SK-N-SH treated with all-trans-retinoic acid at 6 μM for 48 hours (cell line): ENCODE results near the gene MUC2.

Experiments used
- ATAC-seq: fragments of 200-7000 bp; cut with Tn5 transposase; 3 replicates; pipeline ENCODE4 v1.9.1; 2020; ENCODE audit warnings: mild to moderate bottlenecking, moderate library complexity
- BACH2 ChIP-seq: fragments of 250-450 bp; sonication (Bioruptor Pico); IDR thresholded peaks from 2 replicates; pipeline ENCODE4 v1.9.0; 2021; ENCODE audit warnings: mild to moderate bottlenecking, borderline replicate concordance
- CREB5 ChIP-seq: fragments of 250-450 bp; sonication (Bioruptor Pico); IDR thresholded peaks from 2 replicates; pipeline ENCODE4 v1.5.1; 2020; ENCODE audit warnings: low read depth, mild to moderate bottlenecking, moderate library complexity
- CSDC2 ChIP-seq: fragments of 250-450 bp; sonication (Bioruptor Pico); IDR thresholded peaks from 2 replicates; pipeline ENCODE4 v1.5.0; 2020; ENCODE audit warnings: mild to moderate bottlenecking, moderate library complexity
- CSRNP3 ChIP-seq: fragments of 250-450 bp; sonication (Bioruptor Pico); IDR thresholded peaks from 2 replicates; pipeline ENCODE4 v1.5.1; 2021; ENCODE audit warnings: mild to moderate bottlenecking, moderate library complexity
- ESRRG ChIP-seq: fragments of 250-450 bp; sonication (Bioruptor Pico); IDR thresholded peaks from 2 replicates; pipeline ENCODE4 v1.6.1; 2021; ENCODE audit warnings: mild to moderate bottlenecking
- GLIS3 ChIP-seq: fragments of 250-450 bp; sonication (Bioruptor Pico); IDR thresholded peaks from 2 replicates; pipeline ENCODE4 v1.5.0; 2020; ENCODE audit warnings: mild to moderate bottlenecking, moderate library complexity
- ISL1 ChIP-seq: fragments of 250-450 bp; sonication (Bioruptor Pico); IDR thresholded peaks from 2 replicates; pipeline ENCODE4 v2.1.2; 2022; ENCODE audit warnings: mild to moderate bottlenecking, moderate library complexity
- OSR1 ChIP-seq: fragments of 250-450 bp; sonication (Bioruptor Pico); IDR thresholded peaks from 2 replicates; pipeline ENCODE4 v1.8.0; 2022; ENCODE audit warnings: moderate library complexity, mild to moderate bottlenecking, inconsistent platforms
- PATZ1 ChIP-seq: fragments of 250-450 bp; sonication (Bioruptor Pico); IDR thresholded peaks from 2 replicates; pipeline ENCODE4 v1.8.0; 2020; ENCODE audit warnings: mild to moderate bottlenecking, moderate library complexity, borderline replicate concordance
- POU6F1 ChIP-seq: fragments of 250-450 bp; sonication (Bioruptor Pico); IDR thresholded peaks from 2 replicates; pipeline ENCODE4 v1.8.0; 2021; ENCODE audit warnings: low read depth, mild to moderate bottlenecking, moderate library complexity, borderline replicate concordance
- PPARA ChIP-seq: fragments of 250-450 bp; sonication (Bioruptor Pico); IDR thresholded peaks from 2 replicates; pipeline ENCODE4 v1.5.0; 2020; ENCODE audit warnings: mild to moderate bottlenecking, borderline replicate concordance
- RARB ChIP-seq: fragments of 250-450 bp; sonication (Bioruptor Pico); IDR thresholded peaks from 2 replicates; pipeline ENCODE4 v1.8.0; 2021; ENCODE audit warnings: mild to moderate bottlenecking, moderate library complexity
- SNAI2 ChIP-seq: fragments of 250-450 bp; sonication (Bioruptor Pico); IDR thresholded peaks from 2 replicates; pipeline ENCODE4 v1.5.0; 2020; ENCODE audit warnings: mild to moderate bottlenecking, moderate library complexity
- TCF4 ChIP-seq: fragments of 250-450 bp; sonication (Bioruptor Pico); IDR thresholded peaks from 2 replicates; pipeline ENCODE4 v1.8.0; 2021; ENCODE audit warnings: mild to moderate bottlenecking, moderate library complexity, borderline replicate concordance
- TOX ChIP-seq: fragments of 250-450 bp; sonication (Bioruptor Pico); IDR thresholded peaks from 2 replicates; pipeline ENCODE4 v1.8.0; 2021; ENCODE audit warnings: mild to moderate bottlenecking, moderate library complexity, borderline replicate concordance
- TSHZ2 ChIP-seq: fragments of 250-450 bp; sonication (Bioruptor Pico); IDR thresholded peaks from 2 replicates; pipeline ENCODE4 v1.5.0; 2020; ENCODE audit warnings: mild to moderate bottlenecking, moderate library complexity
- ZC3H10 ChIP-seq: fragments of 250-450 bp; sonication (Bioruptor Pico); IDR thresholded peaks from 2 replicates; pipeline ENCODE4 v1.5.1; 2021; ENCODE audit warnings: mild to moderate bottlenecking, moderate library complexity
- ZFP3 ChIP-seq: fragments of 250-450 bp; sonication (Bioruptor Pico); IDR thresholded peaks from 2 replicates; pipeline ENCODE4 v1.5.0; 2020; ENCODE audit warnings: mild to moderate bottlenecking, moderate library complexity
- ZFP30 ChIP-seq: fragments of 450-650 bp; formaldehyde crosslinking; IDR thresholded peaks from 2 replicates; pipeline ENCODE4 v1.5.0; 2022; ENCODE audit warnings: mild to moderate bottlenecking, moderate library complexity
- ZNF70 ChIP-seq: fragments of 450-650 bp; formaldehyde crosslinking; IDR thresholded peaks from 2 replicates; pipeline ENCODE4 v1.5.0; 2020; ENCODE audit warnings: mild to moderate bottlenecking, moderate library complexity
- ZNF8 ChIP-seq: fragments of 450-650 bp; formaldehyde crosslinking; IDR thresholded peaks from 2 replicates; pipeline ENCODE4 v1.5.0; 2020; ENCODE audit warnings: mild to moderate bottlenecking, moderate library complexity

MUC2 gene

GRCh38 chr11:1116104-1116503 is 41.4 kb downstream of the MUC2 start (continued):
- TF ChIP-seq CREB5 (CRISPR knock-in tag) (no peak), TOX (CRISPR knock-in tag) (no peak), CSRNP3 (CRISPR knock-in tag) (no peak), SNAI2 (CRISPR knock-in tag) (no peak), ZC3H10 (CRISPR knock-in tag) (no peak)

GRCh38 chr11:1116666-1117390 is 42.2 kb downstream of the MUC2 start:
- TF ChIP-seq ISL1 (CRISPR knock-in tag), result no peak
- no peak for ATAC-seq

- TF ChIP-seq CSRNP3 (CRISPR knock-in tag), result no peak
- no peak for TF ChIP-seq ZFP3
- no peak for TF ChIP-seq ZNF70 (CRISPR knock-in tag)
- TF ChIP-seq PATZ1 (CRISPR knock-in tag), result no peak
- no peak for TF ChIP-seq ZFP30 (CRISPR knock-in tag)
- TF ChIP-seq ZNF8 (CRISPR knock-in tag), result no peak
- TF ChIP-seq PPARA (CRISPR knock-in tag), result no peak
- no peak for TF ChIP-seq ZC3H10 (CRISPR knock-in tag)
- no peak for TF ChIP-seq ESRRG (CRISPR knock-in tag)
- TF ChIP-seq RARB (CRISPR knock-in tag), result no peak
- TF ChIP-seq TSHZ2 (CRISPR knock-in tag), result no peak
- TF ChIP-seq ISL1 (CRISPR knock-in tag), result no peak
- no peak for TF ChIP-seq TOX (CRISPR knock-in tag)
- TF ChIP-seq CSDC2 (CRISPR knock-in tag), result no peak
- no peak for TF ChIP-seq OSR1 (CRISPR knock-in tag)
- no peak for TF ChIP-seq CREB5 (CRISPR knock-in tag)
- no peak for TF ChIP-seq GLIS3
- TF ChIP-seq TCF4 (CRISPR knock-in tag), result no peak
- TF ChIP-seq BACH2 (CRISPR knock-in tag), result no peak
- no peak for TF ChIP-seq POU6F1 (CRISPR knock-in tag)
- TF ChIP-seq, all 23 proteins: peak for 0
- no peak for ATAC-seq
These were observed 43.3 kb downstream of the MUC2 start for GRCh38 chr11:1117992-1118391.
